ENCODE results near the gene ZNF335. TPM values are rescaled to one million over a fixed set of nuclear protein-coding genes. Genes with fewer than 3 reads are reported as not detected.

ZNF335 gene
- total and polyA plus RNA-seq, 2 of the 13 experiments (the other 11 are each of a cell fraction or from before 2014, with no cell fraction given) = 9.7 to 13.7 TPM

- TF ChIP-seq ZNF414 (CRISPR knock-in tag; IDR thresholded peaks at IDR 0.05) (no peak), DNMT1 (CRISPR knock-in tag; IDR thresholded peaks at IDR 0.05) (no peak), E2F1 (CRISPR knock-in tag; IDR thresholded peaks at IDR 0.05) (no peak), DR1 (CRISPR knock-in tag; IDR thresholded peaks at IDR 0.05) (no peak), RARA (CRISPR knock-in tag; IDR thresholded peaks at IDR 0.05) (no peak), ZNF552 (CRISPR knock-in tag; IDR thresholded peaks at IDR 0.05; ENCODE audit: borderline replicate concordance) (no peak), ZNF512B (CRISPR knock-in tag; IDR thresholded peaks at IDR 0.05; ENCODE audit: borderline replicate concordance) (no peak), PTBP1 (IDR thresholded peaks at IDR 0.05; ENCODE audit: low read depth, low read length, poor library complexity, severe bottlenecking) (no peak), ARNT (IDR thresholded peaks at IDR 0.05) (no peak), ZNF609 (CRISPR knock-in tag; IDR thresholded peaks at IDR 0.05; ENCODE audit: borderline replicate concordance) (no peak), ZNF737 (CRISPR knock-in tag; IDR thresholded peaks at IDR 0.05; ENCODE audit: borderline replicate concordance) (0 out of 2 replicates have a peak, but pooled peaks have one; percentile 80), MTERF4 (CRISPR knock-in tag; IDR thresholded peaks at IDR 0.05) (no peak), ZNF234 (CRISPR knock-in tag; conservative IDR thresholded peaks at IDR 0.05) (no peak), ZSCAN9 (CRISPR knock-in tag; IDR thresholded peaks at IDR 0.05; ENCODE audit: borderline replicate concordance) (no peak), TSC22D2 (CRISPR knock-in tag; IDR thresholded peaks at IDR 0.05; ENCODE audit: borderline replicate concordance) (no peak), BRD4 (CRISPR knock-in tag; IDR thresholded peaks at IDR 0.05) (no peak), HHEX (CRISPR knock-in tag; IDR thresholded peaks at IDR 0.05) (no peak), TRIM24 (CRISPR knock-in tag; IDR thresholded peaks at IDR 0.05) (no peak), PRMT3 (CRISPR knock-in tag; IDR thresholded peaks at IDR 0.05; ENCODE audit: borderline replicate concordance, low read depth) (no peak)
These were observed 54.2 kb downstream of the ZNF335 start (continued) for GRCh38 chr20:45917790-45918141.

All from HepG2 (cell line).